ENCODE measurements around the gene MAGIX. TPM values are rescaled to one million over a fixed set of nuclear protein-coding genes. Genes with fewer than 3 reads are reported as not detected.

MAGIX gene
- total and polyA plus RNA-seq, 2 experiments from 2014 or later, result 0.66 to 0.83 TPM

DNA sequence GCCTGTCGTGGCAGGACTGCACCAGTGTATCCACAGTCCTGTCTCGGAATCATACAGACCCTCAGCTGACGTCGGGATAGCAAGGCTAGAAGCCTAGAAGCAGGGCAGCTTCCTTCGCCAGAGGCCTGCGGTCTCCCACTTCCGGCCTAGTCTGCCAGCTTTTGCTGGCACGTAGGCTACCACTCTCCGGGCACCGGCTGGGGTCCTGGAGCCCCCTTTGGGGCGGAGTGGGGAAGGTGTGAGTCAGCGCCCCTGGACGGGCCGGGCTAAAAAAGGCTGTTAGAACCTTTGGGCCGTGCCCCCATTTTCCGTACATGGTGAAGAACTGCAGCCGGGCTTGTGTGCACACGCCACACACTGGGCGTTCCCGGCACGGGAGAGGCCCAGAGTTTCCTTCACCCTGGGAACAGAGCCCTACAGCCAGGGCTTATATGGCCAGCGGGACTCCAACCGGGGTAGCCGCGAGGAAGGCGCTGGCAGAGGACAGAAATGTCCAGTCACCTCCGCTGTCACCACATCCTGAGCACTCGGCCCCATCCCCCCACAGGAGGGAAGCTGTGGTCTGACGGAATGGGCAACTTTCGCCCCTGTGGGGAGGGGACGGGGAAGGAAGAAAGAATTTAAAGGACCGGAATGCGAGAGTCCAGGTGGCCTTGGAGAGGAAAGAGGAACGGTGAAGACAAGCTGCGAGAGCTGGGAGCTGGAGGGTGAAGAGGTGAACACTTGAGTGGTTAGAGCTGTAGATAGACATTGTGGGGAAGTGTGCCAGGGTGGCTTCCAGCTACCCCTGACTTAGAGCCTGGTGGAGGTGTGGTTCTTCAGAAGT is 4.6 kb downstream of the MAGIX start:
- Histone ChIP-seq H4K20me1 (replicated peaks; ENCODE audit: insufficient read depth) (no peaks in the 10 kb centered on the region), H3K36me3 (ENCODE audit: insufficient read depth) (no peaks in the 10 kb centered on the region), H3K27me3 (ENCODE audit: insufficient read depth) (peaks cover 58% of the 10 kb centered on the region), H3K4me2 (peak overlapping the region; percentile 86), H3F3A (replicated peaks; ENCODE audit: low read depth) (no peaks in the 10 kb centered on the region), H3K79me2 (replicated peaks; ENCODE audit: insufficient read depth) (no peaks in the 10 kb centered on the region), H3K4me1 (ENCODE audit: insufficient read depth) (no peaks in the 10 kb centered on the region; the same call in 1 of the 2 replicates), H3K9me2 (ENCODE audit: insufficient read depth) (no peaks in the 10 kb centered on the region), H2AFZ (peak overlapping the region; percentile 72; the same call in 1 of the 2 replicates), H3K27ac (ENCODE audit: low read depth) (no peak overlapping the region), H3K4me3 (peak overlapping the region; percentile 59)
- DNase-seq (ENCODE audit: low spot score) (peak; percentile 49), ATAC-seq (peak; percentile 6)
- Mint-ChIP-seq H3K4me3 (peak overlapping the region; percentile 72), H3K36me3 (ENCODE audit: low read depth) (no peaks in the 10 kb centered on the region), H3K27me3 (ENCODE audit: insufficient read depth, low read depth, poor library complexity) (peaks cover 32% of the 10 kb centered on the region), H3K27ac (no peak overlapping the region; the same call in 1 of the 2 replicates), H3K9me3 (no peaks in the 10 kb centered on the region; the same call in 2 of the 3 replicates), H3K4me1 (peaks cover 15% of the 10 kb centered on the region)
- TF ChIP-seq, protein P1, sequence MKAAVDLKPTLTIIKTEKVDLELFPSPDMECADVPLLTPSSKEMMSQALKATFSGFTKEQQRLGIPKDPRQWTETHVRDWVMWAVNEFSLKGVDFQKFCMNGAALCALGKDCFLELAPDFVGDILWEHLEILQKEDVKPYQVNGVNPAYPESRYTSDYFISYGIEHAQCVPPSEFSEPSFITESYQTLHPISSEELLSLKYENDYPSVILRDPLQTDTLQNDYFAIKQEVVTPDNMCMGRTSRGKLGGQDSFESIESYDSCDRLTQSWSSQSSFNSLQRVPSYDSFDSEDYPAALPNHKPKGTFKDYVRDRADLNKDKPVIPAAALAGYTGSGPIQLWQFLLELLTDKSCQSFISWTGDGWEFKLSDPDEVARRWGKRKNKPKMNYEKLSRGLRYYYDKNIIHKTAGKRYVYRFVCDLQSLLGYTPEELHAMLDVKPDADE (IDR thresholded peaks at IDR 0.05), result no peak
- TF ChIP-seq, protein P2, sequence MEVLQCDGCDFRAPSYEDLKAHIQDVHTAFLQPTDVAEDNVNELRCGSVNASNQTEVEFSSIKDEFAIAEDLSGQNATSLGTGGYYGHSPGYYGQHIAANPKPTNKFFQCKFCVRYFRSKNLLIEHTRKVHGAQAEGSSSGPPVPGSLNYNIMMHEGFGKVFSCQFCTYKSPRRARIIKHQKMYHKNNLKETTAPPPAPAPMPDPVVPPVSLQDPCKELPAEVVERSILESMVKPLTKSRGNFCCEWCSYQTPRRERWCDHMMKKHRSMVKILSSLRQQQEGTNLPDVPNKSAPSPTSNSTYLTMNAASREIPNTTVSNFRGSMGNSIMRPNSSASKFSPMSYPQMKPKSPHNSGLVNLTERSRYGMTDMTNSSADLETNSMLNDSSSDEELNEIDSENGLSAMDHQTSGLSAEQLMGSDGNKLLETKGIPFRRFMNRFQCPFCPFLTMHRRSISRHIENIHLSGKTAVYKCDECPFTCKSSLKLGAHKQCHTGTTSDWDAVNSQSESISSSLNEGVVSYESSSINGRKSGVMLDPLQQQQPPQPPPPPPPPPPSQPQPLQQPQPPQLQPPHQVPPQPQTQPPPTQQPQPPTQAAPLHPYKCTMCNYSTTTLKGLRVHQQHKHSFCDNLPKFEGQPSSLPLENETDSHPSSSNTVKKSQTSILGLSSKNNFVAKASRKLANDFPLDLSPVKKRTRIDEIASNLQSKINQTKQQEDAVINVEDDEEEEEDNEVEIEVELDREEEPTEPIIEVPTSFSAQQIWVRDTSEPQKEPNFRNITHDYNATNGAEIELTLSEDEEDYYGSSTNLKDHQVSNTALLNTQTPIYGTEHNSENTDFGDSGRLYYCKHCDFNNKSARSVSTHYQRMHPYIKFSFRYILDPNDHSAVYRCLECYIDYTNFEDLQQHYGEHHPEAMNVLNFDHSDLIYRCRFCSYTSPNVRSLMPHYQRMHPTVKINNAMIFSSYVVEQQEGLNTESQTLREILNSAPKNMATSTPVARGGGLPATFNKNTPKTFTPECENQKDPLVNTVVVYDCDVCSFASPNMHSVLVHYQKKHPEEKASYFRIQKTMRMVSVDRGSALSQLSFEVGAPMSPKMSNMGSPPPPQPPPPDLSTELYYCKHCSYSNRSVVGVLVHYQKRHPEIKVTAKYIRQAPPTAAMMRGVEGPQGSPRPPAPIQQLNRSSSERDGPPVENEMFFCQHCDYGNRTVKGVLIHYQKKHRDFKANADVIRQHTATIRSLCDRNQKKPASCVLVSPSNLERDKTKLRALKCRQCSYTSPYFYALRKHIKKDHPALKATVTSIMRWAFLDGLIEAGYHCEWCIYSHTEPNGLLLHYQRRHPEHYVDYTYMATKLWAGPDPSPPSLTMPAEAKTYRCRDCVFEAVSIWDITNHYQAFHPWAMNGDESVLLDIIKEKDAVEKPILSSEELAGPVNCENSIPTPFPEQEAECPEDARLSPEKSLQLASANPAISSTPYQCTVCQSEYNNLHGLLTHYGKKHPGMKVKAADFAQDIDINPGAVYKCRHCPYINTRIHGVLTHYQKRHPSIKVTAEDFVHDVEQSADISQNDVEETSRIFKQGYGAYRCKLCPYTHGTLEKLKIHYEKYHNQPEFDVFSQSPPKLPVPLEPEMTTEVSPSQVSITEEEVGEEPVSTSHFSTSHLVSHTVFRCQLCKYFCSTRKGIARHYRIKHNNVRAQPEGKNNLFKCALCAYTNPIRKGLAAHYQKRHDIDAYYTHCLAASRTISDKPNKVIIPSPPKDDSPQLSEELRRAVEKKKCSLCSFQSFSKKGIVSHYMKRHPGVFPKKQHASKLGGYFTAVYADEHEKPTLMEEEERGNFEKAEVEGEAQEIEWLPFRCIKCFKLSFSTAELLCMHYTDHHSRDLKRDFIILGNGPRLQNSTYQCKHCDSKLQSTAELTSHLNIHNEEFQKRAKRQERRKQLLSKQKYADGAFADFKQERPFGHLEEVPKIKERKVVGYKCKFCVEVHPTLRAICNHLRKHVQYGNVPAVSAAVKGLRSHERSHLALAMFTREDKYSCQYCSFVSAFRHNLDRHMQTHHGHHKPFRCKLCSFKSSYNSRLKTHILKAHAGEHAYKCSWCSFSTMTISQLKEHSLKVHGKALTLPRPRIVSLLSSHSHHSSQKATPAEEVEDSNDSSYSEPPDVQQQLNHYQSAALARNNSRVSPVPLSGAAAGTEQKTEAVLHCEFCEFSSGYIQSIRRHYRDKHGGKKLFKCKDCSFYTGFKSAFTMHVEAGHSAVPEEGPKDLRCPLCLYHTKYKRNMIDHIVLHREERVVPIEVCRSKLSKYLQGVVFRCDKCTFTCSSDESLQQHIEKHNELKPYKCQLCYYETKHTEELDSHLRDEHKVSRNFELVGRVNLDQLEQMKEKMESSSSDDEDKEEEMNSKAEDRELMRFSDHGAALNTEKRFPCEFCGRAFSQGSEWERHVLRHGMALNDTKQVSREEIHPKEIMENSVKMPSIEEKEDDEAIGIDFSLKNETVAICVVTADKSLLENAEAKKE (CRISPR knock-in tag; IDR thresholded peaks at IDR 0.05), result no peak
- TF ChIP-seq, protein P3, sequence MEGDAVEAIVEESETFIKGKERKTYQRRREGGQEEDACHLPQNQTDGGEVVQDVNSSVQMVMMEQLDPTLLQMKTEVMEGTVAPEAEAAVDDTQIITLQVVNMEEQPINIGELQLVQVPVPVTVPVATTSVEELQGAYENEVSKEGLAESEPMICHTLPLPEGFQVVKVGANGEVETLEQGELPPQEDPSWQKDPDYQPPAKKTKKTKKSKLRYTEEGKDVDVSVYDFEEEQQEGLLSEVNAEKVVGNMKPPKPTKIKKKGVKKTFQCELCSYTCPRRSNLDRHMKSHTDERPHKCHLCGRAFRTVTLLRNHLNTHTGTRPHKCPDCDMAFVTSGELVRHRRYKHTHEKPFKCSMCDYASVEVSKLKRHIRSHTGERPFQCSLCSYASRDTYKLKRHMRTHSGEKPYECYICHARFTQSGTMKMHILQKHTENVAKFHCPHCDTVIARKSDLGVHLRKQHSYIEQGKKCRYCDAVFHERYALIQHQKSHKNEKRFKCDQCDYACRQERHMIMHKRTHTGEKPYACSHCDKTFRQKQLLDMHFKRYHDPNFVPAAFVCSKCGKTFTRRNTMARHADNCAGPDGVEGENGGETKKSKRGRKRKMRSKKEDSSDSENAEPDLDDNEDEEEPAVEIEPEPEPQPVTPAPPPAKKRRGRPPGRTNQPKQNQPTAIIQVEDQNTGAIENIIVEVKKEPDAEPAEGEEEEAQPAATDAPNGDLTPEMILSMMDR (conservative IDR thresholded peaks at IDR 0.05; ENCODE audit: low read depth in 2 of 2), result no peak
- TF ChIP-seq POLR2AphosphoS5 (IDR thresholded peaks at IDR 0.05; ENCODE audit: low read depth) (no peak), EZH2 (IDR thresholded peaks at IDR 0.05; ENCODE audit: low read depth, unreplicated experiment) (no peak), STAT1 (IDR thresholded peaks at IDR 0.05; ENCODE audit: unreplicated experiment) (no peak), JUNB (IDR thresholded peaks at IDR 0.05; ENCODE audit: unreplicated experiment) (no peak), ZNF331 (CRISPR knock-in tag; IDR thresholded peaks at IDR 0.05; ENCODE audit: low read depth) (no peak), CREB1 (CRISPR knock-in tag; IDR thresholded peaks at IDR 0.05; ENCODE audit: low read depth) (no peak), ZNF114 (CRISPR knock-in tag; IDR thresholded peaks at IDR 0.05) (no peak), EZH2phosphoT487 (IDR thresholded peaks at IDR 0.05; ENCODE audit: unreplicated experiment) (no peak), NANOG (IDR thresholded peaks at IDR 0.05; ENCODE audit: borderline replicate concordance) (no peak)
- TF ChIP-seq, protein P4, sequence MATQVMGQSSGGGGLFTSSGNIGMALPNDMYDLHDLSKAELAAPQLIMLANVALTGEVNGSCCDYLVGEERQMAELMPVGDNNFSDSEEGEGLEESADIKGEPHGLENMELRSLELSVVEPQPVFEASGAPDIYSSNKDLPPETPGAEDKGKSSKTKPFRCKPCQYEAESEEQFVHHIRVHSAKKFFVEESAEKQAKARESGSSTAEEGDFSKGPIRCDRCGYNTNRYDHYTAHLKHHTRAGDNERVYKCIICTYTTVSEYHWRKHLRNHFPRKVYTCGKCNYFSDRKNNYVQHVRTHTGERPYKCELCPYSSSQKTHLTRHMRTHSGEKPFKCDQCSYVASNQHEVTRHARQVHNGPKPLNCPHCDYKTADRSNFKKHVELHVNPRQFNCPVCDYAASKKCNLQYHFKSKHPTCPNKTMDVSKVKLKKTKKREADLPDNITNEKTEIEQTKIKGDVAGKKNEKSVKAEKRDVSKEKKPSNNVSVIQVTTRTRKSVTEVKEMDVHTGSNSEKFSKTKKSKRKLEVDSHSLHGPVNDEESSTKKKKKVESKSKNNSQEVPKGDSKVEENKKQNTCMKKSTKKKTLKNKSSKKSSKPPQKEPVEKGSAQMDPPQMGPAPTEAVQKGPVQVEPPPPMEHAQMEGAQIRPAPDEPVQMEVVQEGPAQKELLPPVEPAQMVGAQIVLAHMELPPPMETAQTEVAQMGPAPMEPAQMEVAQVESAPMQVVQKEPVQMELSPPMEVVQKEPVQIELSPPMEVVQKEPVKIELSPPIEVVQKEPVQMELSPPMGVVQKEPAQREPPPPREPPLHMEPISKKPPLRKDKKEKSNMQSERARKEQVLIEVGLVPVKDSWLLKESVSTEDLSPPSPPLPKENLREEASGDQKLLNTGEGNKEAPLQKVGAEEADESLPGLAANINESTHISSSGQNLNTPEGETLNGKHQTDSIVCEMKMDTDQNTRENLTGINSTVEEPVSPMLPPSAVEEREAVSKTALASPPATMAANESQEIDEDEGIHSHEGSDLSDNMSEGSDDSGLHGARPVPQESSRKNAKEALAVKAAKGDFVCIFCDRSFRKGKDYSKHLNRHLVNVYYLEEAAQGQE (IDR thresholded peaks at IDR 0.05; ENCODE audit: unreplicated experiment), result no peak
